Vagina (tissue), 2 donors: ENCODE measurements around the gene EFCAB9. TPM values are rescaled to one million over a fixed set of nuclear protein-coding genes. Genes with fewer than 3 reads are reported as not detected.

ENCODE experiments used
- DNase-seq, 2 donors: peaks; one replicate each; pipeline ENCODE4 v3.0.0-alpha.2; 2017; ENCODE audit errors: extremely low spot score in 2 of 2
- H3K27ac ChIP-seq: fragments of 200-600 bp; sonication (generic); one replicate; pipeline ENCODE4 v1.5.1; 2019
- H3K27me3 ChIP-seq: fragments of 200-600 bp; sonication (generic); one replicate; pipeline ENCODE4 v1.5.1; 2019
- H3K36me3 ChIP-seq, 2 donors: fragments of 200-600 bp; sonication (generic); one replicate each; pipeline ENCODE4 v1.5.1; 2017 to 2019
- H3K4me1 ChIP-seq: fragments of 200-600 bp; sonication (generic); one replicate; pipeline ENCODE4 v1.5.1; 2019
- H3K4me3 ChIP-seq, 2 donors: fragments of 200-600 bp; sonication (generic); 1 replicate in 1 of 2; 2 replicates in 1 of 2; pipeline ENCODE4 v1.5.1; 2016 to 2019
- H3K9me3 ChIP-seq: fragments of 200-600 bp; sonication (generic); one replicate; pipeline ENCODE4 v1.5.1; 2019
- CTCF ChIP-seq, 3 experiments: fragments of 450-650 bp in 2 of 3; fragments of 200-600 bp in 1 of 3; sonication (generic) in 1 of 3; IDR thresholded peaks; one replicate each; pipeline ENCODE4 v1.5.1; 2017 to 2019; ENCODE audit warnings: antibody characterized with exemption in 3 of 3, mild to moderate bottlenecking in 2 of 3, moderate library complexity in 2 of 3
- POLR2A ChIP-seq, 2 donors: fragments of 450-650 bp; IDR thresholded peaks; one replicate each; pipeline ENCODE4 v1.6.1; 2017; ENCODE audit warnings: antibody characterized with exemption in 2 of 2, mild to moderate bottlenecking in 2 of 2, moderate library complexity in 2 of 2
- POLR2AphosphoS5 ChIP-seq, 2 donors: sonication (generic); formaldehyde crosslinking; IDR thresholded peaks; one replicate each; pipeline ENCODE4 v1.9.0; 2017; ENCODE audit warnings: antibody characterized with exemption in 2 of 2, mild to moderate bottlenecking in 2 of 2, low read depth in 1 of 2; ENCODE audit not compliant: insufficient read depth in 1 of 2
- intact Hi-C: fragments of 100-400 bp; cut with DNase I; formaldehyde crosslinking; loops from one replicate; pipeline ENCODE4 v1.15.1; 2023
- total RNA-seq: library from RNA; depleted of rRNA; stranded (reverse); fragments of >200 nt; gene quantifications from one replicate; pipeline ENCODE4 v1.2.3, GENCODE V29; 2016

The EFCAB9 gene
- total RNA-seq, 1 donor from 2014 or later: not detected

DNA sequence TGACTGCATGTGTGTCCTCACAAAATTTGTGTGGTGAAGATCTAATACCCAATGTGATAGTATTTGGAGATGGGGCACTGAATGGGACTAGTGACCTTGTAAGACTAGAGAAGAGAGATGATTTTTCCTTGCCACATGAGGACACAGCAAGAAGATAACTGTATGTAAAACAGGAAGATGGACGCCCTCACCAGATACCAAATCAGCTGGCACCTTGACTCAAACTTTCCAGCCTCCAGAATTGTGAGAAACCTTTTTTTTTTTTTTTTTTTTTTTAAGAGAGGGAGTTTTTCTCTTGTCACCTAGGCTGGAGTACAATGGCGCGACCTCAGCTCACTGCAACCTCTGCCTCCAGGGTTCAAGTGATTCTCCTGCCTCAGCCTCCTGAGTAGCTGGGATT lies 49.3 kb downstream of the EFCAB9 start:
- TF ChIP-seq POLR2A (IDR thresholded peaks at IDR 0.05) (no peak), CTCF (IDR thresholded peaks at IDR 0.05) (no peak), POLR2AphosphoS5 (IDR thresholded peaks at IDR 0.05; ENCODE audit: insufficient read depth in 1 of 2, low read depth in 1 of 2) (no peak)
- Histone ChIP-seq H3K36me3 (no peaks in the 10 kb centered on the region), H3K27ac (no peak overlapping the region), H3K4me3 (no peak overlapping the region), H3K9me3 (no peaks in the 10 kb centered on the region), H3K27me3 (no peaks in the 10 kb centered on the region), H3K4me1 (no peaks in the 10 kb centered on the region)
- DNase-seq: no peak
- intact Hi-C loops: no loop called here

DNA sequence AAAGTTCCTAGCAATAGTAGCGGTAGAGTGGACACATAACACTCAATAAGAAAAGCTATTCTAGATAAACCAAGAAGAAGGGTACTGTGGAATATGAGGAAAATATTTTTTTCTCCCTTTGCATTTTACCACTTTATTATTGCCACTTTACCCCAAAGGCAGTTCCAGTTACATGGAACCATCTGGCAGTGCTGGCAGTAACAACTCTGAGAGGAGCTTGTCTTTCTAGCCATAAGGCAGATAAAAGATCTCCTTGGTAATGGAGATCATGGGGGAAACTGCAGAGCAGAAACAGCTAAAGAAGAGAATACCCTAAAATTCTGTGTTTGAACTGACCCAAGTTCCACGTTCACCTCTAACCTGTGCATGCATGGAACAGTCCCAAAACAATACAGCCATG lies 51.1 kb downstream of the EFCAB9 start:
- Histone ChIP-seq H3K36me3 (no peaks in the 10 kb centered on the region), H3K9me3 (no peaks in the 10 kb centered on the region), H3K27me3 (no peaks in the 10 kb centered on the region), H3K27ac (no peak overlapping the region), H3K4me1 (no peaks in the 10 kb centered on the region), H3K4me3 (no peak overlapping the region)
- intact Hi-C loops: no loop called here
- DNase-seq: no peak
- TF ChIP-seq POLR2A (IDR thresholded peaks at IDR 0.05) (no peak), CTCF (IDR thresholded peaks at IDR 0.05) (no peak), POLR2AphosphoS5 (IDR thresholded peaks at IDR 0.05; ENCODE audit: insufficient read depth in 1 of 2, low read depth in 1 of 2) (no peak)

GRCh38 chr5:172245703-172246125 lies 51.7 kb downstream of the EFCAB9 start:
- Histone ChIP-seq H3K36me3 (no peaks in the 10 kb centered on the region), H3K27me3 (no peaks in the 10 kb centered on the region), H3K9me3 (no peaks in the 10 kb centered on the region), H3K4me3 (no peak overlapping the region), H3K4me1 (no peaks in the 10 kb centered on the region), H3K27ac (no peak overlapping the region)
- TF ChIP-seq CTCF (IDR thresholded peaks at IDR 0.05): no peak
- DNase-seq: no peak
- intact Hi-C loops: no loop called here

DNA sequence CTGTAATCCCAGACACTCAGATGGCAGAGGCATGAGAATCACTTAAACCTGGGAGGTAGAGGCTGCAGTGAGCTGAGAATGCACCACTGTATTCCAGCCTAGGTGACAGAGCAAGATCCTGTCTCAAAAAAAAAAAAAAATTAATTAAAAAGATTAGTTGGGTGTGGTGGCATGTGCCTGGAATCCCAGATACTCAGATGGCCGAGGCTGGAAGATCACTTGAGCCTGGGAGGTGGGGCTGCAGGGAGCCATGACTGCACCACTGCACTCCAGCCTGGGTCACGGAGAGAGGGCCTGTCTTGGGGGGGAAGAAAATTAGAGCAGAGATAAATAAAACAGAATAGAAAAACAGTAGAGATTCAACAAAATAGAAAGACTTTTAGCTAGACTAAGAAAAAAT lies 54.7 kb downstream of the EFCAB9 start:
- Histone ChIP-seq H3K27me3 (no peaks in the 10 kb centered on the region), H3K9me3 (no peaks in the 10 kb centered on the region), H3K36me3 (no peaks in the 10 kb centered on the region), H3K27ac (no peak overlapping the region), H3K4me3 (no peak overlapping the region), H3K4me1 (no peaks in the 10 kb centered on the region)
- intact Hi-C loops: no loop called here
- no peak for DNase-seq
- TF ChIP-seq POLR2A (IDR thresholded peaks at IDR 0.05): no peak
- TF ChIP-seq CTCF (IDR thresholded peaks at IDR 0.05): no peak
- no peak for TF ChIP-seq POLR2AphosphoS5 (IDR thresholded peaks at IDR 0.05; ENCODE audit: insufficient read depth in 1 of 2, low read depth in 1 of 2)

DNA sequence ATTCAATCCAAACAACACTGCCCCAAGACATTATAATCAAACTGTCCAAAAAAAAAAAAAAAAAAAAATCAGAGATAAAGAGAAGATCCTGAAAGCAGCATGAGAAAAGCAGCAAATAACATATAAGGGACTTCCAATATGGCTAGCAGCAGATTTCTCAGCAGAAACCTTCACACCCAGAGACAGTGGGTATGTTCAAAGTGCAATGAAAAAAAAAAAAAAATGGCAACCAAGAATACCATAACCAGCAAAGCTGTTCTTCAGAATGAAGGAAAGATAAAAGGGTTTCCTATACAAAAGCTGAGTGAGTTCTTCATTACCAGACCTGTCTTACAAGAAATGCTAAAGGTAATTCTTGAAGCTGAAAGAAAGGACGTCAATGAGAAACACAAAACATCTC lies 57.4 kb downstream of the EFCAB9 start:
- Histone ChIP-seq H3K27ac (no peak overlapping the region), H3K27me3 (no peaks in the 10 kb centered on the region), H3K9me3 (no peaks in the 10 kb centered on the region), H3K36me3 (peaks cover 0 to 13% of the 10 kb centered on the region in 2 donors), H3K4me3 (no peak overlapping the region), H3K4me1 (no peaks in the 10 kb centered on the region)
- intact Hi-C loops: no loop called here
- no peak for TF ChIP-seq CTCF (IDR thresholded peaks at IDR 0.05)
- no peak for TF ChIP-seq POLR2A (IDR thresholded peaks at IDR 0.05)
- TF ChIP-seq POLR2AphosphoS5 (IDR thresholded peaks at IDR 0.05; ENCODE audit: insufficient read depth in 1 of 2, low read depth in 1 of 2): no peak
- no peak for DNase-seq
